ENCODE measurements around the gene GRM1.

DNA sequence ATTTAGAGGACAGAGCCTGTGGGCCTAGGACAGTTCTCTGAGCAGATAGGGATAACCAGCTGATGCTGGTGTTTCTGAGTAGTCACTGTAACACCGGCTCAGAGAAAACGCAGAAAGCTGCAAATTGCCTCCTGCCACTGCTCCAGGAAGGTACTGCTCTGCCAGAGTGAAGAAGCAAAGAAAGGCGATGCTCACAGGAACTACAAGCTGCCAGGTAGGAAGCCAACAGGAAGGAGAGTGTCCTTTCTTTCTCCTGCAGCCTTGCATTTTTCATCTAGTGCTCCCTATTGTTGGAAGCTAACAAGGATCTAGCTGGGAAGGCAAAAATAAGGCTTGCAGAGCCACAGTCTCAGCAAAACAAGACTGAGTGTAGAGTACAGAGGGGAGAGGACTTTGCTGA is 444.1 kb downstream of the GRM1 start:
- TF ChIP-seq, protein P1, sequence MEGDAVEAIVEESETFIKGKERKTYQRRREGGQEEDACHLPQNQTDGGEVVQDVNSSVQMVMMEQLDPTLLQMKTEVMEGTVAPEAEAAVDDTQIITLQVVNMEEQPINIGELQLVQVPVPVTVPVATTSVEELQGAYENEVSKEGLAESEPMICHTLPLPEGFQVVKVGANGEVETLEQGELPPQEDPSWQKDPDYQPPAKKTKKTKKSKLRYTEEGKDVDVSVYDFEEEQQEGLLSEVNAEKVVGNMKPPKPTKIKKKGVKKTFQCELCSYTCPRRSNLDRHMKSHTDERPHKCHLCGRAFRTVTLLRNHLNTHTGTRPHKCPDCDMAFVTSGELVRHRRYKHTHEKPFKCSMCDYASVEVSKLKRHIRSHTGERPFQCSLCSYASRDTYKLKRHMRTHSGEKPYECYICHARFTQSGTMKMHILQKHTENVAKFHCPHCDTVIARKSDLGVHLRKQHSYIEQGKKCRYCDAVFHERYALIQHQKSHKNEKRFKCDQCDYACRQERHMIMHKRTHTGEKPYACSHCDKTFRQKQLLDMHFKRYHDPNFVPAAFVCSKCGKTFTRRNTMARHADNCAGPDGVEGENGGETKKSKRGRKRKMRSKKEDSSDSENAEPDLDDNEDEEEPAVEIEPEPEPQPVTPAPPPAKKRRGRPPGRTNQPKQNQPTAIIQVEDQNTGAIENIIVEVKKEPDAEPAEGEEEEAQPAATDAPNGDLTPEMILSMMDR (IDR thresholded peaks at IDR 0.05) = no peak
- no peak for TF ChIP-seq POLR2A (IDR thresholded peaks at IDR 0.05)
